GM19239 (cell line): Measurements from ENCODE around the gene C6orf118.

Source experiments
- DNase-seq: peaks from one replicate; pipeline ENCODE4 v3.0.0; 2011; ENCODE audit warnings: low spot score; ENCODE audit not compliant: insufficient read length
- FAIRE-seq: peaks from 2 replicates; lab custom pipeline; 2011; peaks lifted over from hg19 to GRCh38; lab: Jason Lieb, UNC

The C6orf118 gene

GRCh38 chr6:165245701-165246100, 63.7 kb downstream of the C6orf118 start:
- FAIRE-seq (no peak), DNase-seq (no peak)

DNA sequence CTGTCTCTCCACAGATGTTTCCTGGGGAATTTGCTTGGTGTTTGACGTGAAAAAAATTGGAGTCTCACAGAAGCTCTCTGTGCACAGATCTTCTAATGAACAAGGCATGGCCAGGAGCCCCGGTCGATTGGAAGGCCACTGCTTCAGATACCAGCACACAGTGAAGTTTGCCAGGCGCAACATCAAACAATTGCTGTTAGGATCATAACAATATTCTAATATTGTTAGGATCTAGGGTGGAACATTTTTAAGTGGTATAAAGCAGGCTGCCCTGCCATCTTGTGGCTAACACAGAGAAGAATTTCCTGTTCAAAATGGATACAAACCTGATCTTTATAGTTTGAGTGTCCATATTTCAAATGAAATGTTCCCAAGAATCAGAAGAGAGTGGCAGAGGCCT, 64.1 kb downstream of the C6orf118 start:
- no peak for FAIRE-seq
- no peak for DNase-seq

DNA sequence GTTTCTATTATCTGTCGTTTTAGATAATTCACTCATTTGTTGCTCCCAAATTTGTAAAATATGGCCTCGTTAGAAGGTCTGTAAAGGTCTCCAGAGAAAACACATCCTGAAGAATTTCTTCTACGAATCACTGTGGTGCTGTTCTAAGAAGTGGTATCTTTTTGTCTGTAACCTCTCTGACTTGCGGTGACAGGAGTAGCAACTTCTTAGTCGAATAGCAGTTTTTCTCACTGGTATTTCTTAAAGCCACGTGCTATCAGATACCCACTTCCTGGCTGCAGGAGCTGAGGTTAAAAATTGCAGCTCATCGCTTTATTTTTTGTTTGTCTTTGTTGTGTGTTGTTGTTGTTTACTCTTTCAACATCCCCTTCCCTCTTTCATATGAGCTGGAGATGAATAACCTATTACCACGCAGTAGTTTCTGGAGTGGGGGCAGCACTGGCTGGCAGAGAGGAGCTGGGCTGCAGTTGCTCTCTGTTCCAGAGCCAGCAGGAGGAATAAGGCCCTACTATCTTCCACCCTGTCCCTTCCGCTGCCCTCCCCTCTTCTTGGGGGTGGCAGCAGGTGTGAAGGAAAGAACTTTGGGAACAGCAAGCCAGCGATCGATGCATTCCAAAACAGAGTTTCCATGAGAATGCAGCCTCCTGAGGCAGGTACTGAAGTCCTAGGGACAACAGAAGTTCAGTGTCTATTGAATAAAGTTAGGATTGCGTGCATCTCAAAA, 64.7 kb downstream of the C6orf118 start:
- no peak for DNase-seq
- FAIRE-seq: no peak

GRCh38 chr6:165243801-165244200, 65.6 kb downstream of the C6orf118 start:
- DNase-seq (no peak), FAIRE-seq (no peak)

DNA sequence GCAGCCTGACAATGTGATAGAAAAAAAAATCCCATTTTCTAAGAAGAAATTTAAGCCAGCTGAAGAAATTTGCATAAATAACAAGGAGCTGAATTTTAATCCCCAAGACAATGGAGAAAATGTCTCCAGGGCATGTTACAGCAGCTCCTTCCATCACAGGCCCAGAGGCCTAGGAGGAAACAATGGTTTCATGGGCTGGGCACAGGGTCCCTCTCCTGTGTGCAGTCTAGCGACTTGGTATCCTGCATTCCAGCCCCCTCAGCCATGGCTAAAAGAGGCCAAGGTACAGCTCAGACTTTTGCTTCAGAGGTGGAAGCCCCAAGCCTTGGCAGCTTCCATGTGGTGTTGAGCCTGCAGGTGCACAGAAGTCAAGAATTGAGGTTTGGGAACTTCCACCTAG, 73.1 kb downstream of the C6orf118 start:
- FAIRE-seq: no peak

GRCh38 chr6:165232731-165233488, 76.5 kb downstream of the C6orf118 start:
- FAIRE-seq: no peak

More for the DNA sequence above, 73.1 kb downstream of the C6orf118 start:
- no peak for DNase-seq

DNA sequence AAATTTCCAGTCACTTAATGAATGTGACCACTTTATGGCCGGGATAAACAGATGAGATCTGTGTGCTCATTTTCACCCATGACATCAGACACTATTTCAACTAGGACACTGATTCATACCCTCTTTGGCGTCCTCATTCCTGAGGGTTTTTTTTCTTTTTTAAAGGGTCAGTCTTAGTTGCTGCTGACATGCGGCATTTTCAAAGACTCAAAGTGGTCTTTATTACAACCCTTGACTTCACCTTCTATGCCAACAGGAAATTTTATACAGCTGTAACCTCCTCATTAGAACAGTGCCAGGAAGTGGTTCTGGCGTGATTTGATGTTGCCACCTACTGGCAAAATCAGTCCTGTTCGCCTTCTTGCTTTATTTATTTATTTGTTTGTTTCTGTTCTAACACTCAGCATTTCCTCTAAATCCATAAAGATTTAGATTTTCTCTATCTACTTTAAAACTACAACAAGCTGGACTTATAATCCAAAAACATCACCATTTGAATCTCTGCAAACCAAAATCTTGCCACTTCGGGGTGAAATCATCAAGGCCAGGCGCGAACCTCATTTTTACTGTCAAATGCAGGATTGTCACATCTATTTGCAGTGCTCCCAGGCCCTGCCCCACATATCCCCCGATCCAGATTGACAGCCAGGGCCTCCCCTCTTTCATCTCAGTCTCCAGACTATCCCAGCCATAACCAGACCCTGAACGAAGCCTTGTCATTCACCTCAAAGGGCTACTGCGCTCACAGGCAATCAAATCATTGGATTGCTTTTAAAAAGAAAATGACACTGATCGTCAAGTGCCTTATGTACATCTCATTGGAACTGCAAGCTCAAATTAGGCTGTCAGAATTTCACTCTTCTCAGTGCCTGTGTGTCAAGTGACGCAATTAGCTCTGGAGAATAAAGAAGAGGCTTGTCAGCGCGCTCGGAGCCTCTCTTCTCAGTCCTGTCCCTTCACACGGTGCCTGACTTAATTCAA, 77.5 kb downstream of the C6orf118 start:
- FAIRE-seq: no peak
- no peak for DNase-seq

More at GRCh38 chr6:165232731-165233488, 76.5 kb downstream of the C6orf118 start:
- no peak for DNase-seq

- DNase-seq (no peak), FAIRE-seq (no peak)
Observed at GRCh38 chr6:165231177-165231576, 78.2 kb downstream of the C6orf118 start.
